DOHH2 (cell line): ENCODE measurements around the gene C3AR1.

ENCODE experiments used
- EZH2phosphoT487 ChIP-seq: fragments of 200-600 bp; sonication (generic); IDR thresholded peaks from 2 replicates; pipeline ENCODE4 v1.6.1; 2017; ENCODE audit warnings: borderline replicate concordance, mild to moderate bottlenecking, antibody characterized with exemption, low read length, moderate library complexity, mixed read lengths
- TF ChIP-seq, protein P1 (sequence below): fragments of 200-600 bp; sonication (generic); IDR thresholded peaks from one replicate; pipeline ENCODE4 v1.5.1; 2014; ENCODE audit warnings: antibody characterized with exemption, mild to moderate bottlenecking, low read depth, low read length; ENCODE audit not compliant: poor library complexity, severe bottlenecking

GRCh38 chr12:8087666-8088065 is 21.5 kb upstream of the C3AR1 start:
- TF ChIP-seq, protein P1, sequence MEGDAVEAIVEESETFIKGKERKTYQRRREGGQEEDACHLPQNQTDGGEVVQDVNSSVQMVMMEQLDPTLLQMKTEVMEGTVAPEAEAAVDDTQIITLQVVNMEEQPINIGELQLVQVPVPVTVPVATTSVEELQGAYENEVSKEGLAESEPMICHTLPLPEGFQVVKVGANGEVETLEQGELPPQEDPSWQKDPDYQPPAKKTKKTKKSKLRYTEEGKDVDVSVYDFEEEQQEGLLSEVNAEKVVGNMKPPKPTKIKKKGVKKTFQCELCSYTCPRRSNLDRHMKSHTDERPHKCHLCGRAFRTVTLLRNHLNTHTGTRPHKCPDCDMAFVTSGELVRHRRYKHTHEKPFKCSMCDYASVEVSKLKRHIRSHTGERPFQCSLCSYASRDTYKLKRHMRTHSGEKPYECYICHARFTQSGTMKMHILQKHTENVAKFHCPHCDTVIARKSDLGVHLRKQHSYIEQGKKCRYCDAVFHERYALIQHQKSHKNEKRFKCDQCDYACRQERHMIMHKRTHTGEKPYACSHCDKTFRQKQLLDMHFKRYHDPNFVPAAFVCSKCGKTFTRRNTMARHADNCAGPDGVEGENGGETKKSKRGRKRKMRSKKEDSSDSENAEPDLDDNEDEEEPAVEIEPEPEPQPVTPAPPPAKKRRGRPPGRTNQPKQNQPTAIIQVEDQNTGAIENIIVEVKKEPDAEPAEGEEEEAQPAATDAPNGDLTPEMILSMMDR = no peak
- no peak for TF ChIP-seq EZH2phosphoT487
